GM21825 (cell line): ENCODE results near the gene COMT.

Source experiments
- ATAC-seq: cut with Tn5 transposase; IDR thresholded peaks from one replicate; pipeline ENCODE4 v1.9.1; 2021; ENCODE audit warnings: mild to moderate bottlenecking, moderate library complexity; ENCODE audit not compliant: unreplicated experiment

COMT gene

DNA sequence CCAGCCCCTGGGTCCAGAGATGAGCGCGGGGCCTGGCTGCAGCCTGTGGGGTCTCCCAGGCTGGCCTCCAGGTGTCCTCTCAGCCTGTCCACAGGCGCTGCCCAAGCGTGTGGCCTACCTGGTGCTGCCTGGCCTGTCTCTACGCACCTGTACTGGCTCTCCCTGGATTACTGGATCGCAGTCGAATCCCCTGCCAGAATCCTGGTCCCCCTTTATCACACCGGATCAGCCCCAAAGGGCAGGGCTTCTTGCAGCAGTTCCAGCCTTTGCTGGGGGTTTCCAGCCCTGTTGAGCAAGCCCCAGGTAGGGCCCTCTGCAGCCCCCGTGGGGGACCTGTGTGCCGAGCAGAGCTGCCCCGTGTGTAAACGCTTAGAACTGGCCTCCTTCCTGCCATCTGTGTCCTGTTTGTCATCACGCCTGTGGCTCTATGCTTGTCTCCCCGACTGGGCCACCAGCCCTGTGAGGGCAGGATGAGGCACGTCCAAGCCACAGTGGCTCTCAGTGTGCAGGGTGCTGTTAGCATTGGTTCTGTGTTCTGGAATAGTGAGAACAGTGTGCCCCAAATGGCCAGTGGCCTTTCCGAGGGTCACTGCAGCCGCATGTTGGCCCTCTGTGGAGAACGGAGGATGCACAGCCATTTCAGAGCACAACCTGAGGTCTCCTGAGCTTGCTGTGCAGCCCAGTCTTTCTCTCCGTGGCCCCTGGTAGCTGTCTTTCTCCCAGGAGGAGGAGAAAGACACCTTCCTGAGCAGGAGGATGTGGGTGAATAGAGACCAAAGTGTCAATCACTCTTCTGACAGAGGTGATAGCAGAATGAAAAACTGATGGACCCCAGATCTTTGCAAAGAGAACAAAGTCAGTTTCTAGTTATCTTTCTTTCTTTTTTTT is 13.9 kb downstream of the COMT start:
- no peak for ATAC-seq

GRCh38 chr22:19957445-19957844 is 15.9 kb downstream of the COMT start:
- no peak for ATAC-seq

GRCh38 chr22:19958083-19959042 is 16.8 kb downstream of the COMT start:
- ATAC-seq: no peak

DNA sequence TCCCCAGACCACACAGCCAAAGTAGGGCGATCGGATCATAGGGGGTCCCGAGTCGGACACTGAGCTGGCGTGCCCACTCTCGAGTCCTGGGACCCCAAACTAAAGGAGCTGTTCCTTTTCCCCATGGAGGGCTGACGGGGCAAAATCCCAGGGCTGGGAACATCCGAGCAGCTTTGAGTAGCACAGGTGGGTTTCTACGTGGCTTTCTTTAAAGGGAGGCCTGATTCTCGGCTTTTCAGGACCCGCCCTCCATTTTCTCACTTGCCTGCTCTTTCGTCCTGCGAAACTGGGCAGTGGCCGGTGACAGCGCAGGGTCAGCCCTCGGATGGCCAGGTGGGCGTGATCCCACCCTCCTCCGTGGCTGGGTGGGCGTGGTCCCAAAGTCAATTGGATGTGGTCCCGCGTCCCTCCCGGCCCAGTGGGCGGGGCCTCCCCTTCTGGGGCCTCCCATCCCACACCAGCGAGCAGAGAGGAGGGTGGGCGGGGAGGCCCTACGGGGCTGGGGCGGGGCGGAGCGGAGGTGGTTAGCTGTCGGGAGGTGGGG is 17.5 kb downstream of the COMT start:
- no peak for ATAC-seq

DNA sequence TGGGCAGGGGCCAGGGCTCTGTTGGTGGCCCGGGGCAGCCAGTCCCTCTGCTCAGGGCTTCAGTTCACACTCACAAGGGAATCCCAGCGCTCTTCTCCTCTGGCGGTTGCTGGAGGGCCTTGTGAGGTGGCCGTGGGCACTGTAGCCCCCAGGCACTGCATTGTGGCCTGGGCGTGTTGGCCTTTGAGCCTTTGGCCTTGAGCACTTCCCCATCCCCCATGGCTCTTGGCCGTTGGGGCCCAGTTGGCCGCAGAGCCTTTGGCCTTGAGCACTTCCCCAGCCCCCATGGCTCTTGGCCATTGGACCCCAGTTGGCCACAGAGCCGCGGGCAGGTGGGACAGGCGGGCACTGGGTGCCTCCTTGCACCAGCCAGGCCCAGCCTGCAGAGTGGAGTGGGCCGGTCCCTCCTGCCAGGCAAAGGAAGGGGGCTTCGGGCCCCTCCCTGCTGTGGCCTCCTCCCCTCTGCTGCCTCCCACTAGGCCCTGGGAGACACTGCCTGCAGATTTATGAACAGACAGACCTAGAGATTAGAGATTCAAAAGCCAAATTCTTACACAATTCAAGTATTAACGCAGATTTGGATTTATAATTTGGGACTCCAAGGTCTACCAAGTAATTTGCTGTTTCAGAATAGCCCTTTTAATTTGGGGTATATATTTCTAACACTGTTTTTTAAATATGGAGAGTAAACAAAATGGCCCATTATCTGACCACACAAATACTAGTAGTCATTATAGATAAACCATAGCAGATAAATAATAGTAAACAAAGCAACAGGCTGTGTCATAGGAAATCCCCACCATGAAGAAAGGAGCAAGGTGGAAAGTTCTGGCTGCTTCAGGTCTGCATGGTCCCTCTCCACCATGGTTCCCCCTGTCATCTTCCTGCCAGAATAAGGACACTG is 18.3 kb downstream of the COMT start:
- ATAC-seq: no peak

DNA sequence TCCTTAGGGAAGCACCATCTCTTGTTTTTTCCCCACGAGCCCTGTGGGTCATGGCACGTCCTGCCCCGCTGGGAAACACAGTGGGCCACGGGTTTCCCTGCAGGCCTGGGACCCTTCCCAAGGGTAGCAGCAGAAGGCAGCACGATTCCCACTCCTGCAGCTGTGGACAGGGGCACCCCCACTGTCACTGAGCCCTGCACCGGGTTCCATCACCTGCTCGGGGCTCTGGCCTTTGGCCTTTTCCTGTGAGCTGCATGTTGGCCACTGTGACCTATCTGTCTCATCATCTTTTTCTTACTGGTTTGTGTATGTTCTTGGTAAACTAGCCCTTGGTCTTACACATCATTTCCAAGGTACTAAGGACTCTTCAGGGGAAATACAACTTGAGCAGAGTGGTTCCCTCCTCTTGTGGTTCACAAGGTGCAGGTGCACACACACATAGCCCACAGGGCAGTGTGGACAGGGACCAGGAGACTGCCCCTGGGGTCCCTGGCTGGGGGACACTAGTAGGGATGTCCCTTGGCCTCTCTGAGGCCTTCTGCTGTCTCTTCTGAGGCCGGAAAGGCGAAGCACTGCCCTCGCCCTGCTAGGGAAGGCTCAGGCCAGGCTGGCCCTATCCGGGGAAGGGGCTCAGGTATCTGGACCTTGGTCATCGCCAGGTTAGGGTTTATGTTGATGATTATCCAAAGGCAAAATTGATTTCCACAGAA is 19.1 kb downstream of the COMT start:
- ATAC-seq: no peak

GRCh38 chr22:19961201-19961580 is 19.6 kb downstream of the COMT start:
- ATAC-seq: no peak

- no peak for ATAC-seq
Measured at GRCh38 chr22:19961868-19962245, 20.3 kb downstream of the COMT start.

DNA sequence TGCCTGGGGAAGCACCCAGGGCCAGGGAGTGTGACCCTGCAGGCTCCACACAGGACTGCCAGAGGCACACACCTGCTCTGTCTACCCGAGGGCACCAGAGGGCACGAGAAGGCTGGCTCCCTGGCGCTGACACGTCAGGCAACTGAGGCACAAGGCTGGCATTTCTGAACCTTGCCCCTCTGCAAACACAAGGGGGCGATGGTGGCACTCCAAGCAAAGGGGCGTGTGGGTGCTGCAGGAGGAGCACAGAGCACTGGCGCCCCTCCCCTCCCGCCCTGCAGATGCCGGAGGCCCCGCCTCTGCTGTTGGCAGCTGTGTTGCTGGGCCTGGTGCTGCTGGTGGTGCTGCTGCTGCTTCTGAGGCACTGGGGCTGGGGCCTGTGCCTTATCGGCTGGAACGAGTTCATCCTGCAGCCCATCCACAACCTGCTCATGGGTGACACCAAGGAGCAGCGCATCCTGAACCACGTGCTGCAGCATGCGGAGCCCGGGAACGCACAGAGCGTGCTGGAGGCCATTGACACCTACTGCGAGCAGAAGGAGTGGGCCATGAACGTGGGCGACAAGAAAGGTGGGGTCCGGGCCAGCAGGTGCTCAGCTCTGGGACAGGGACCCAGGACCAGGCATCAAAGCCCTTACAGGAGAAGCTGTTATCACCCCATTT is 20.8 kb downstream of the COMT start:
- no peak for ATAC-seq

GRCh38 chr22:19962909-19963806 is 21.6 kb downstream of the COMT start:
- ATAC-seq: no peak

DNA sequence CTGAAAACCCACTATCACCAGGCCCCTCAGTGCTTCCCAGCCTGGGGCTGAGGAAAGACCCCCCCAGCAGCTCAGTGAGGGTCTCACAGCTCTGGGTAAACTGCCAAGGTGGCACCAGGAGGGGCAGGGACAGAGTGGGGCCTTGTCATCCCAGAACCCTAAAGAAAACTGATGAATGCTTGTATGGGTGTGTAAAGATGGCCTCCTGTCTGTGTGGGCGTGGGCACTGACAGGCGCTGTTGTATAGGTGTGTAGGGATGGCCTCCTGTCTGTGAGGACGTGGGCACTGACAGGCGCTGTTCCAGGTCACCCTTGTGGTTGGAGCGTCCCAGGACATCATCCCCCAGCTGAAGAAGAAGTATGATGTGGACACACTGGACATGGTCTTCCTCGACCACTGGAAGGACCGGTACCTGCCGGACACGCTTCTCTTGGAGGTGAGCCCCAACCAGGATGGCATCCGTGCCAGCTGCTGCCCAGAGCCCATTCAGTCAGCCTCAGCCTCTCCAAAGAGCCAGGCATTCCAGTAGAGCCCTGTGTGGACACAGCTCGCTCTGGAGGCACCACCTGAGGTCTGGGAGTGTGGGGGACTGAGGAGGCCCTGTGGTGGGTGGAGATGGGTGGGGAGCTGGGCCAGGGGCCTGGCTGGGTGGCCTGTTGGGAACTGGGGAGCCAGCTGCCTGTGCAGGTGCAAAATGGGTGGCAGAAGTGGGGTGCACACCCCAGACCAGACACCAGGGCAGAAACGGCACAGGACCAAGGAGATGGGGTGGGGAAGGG is 22.5 kb downstream of the COMT start:
- ATAC-seq: no peak

DNA sequence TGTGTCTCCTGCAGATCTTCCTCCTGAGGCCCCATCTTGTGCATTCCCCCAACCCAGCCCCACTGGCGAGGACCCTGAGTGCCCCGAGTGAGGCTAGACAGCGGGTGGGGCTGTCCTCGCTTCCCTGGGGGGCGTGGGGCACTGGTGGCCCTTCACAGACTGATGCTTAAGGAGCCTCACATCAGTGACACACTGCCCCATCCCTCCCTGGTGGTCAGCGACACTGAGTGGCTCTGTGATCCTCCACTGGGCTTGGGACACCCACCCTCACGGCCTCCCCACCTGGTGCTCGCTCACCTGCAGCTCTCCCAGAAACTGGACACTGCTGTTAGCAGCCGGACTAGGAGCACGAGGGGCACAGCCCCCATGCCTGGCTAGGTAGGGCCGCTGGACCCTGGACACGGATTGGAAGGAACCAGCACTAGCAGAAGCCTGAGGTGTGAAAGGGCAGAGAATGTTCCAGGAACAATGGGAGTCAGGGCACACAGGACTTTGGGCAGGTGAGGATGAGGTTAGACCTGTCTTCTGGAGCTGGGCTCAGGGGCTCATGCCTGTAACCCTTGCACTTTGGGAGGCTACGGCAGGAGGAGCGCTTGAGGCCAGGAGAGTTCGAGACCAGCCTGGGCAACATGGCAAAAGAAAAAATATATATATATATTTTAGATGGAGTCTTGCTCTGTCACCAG is 23.3 kb downstream of the COMT start:
- ATAC-seq: no peak

DNA sequence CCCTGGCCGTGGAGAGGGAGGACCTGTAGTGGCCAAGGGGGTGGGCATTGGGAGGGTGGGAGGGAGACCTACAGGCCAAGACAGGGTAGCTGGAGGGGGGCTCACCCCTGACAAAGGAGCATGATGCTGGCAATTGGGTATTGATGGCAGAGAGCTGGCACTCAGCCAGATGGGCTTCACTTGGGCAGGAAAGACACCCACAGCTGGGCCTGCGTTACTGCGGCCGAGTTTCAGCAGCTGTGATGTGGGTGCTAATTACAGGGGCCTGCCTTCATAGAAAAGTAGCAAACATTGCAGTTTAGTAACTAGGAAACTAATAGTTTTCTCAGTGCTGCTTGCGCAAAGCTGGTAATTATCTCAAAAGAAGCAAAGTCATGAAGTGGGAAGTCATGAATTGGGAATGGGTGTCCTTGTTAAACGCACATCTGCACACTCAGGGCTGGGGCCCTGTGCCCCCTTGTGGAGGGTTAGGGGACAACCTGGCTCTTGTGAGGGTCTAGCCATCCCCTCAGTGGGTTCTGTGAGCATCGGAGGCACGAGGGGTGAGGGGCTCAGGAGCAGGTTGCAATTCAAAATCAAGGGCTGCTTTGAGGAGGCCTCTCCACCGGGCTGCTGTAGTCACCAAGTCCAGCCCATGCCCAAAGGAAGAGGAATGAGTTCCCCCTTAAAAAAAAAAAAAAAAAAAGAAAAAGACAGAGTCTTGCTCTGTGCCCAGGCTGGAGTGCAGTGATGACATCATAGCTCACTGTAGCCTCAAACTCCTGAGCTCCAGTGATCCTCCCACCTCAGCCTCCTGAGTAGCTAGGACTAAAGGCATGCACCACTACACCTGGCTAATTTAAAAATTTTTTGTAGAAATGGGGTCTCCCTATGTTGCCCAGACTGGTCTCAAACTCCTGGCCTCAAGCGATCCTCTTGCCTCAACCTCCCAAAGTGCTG is 24.5 kb downstream of the COMT start:
- ATAC-seq: no peak

GRCh38 chr22:19966908-19967750 is 25.6 kb downstream of the COMT start:
- ATAC-seq: no peak

DNA sequence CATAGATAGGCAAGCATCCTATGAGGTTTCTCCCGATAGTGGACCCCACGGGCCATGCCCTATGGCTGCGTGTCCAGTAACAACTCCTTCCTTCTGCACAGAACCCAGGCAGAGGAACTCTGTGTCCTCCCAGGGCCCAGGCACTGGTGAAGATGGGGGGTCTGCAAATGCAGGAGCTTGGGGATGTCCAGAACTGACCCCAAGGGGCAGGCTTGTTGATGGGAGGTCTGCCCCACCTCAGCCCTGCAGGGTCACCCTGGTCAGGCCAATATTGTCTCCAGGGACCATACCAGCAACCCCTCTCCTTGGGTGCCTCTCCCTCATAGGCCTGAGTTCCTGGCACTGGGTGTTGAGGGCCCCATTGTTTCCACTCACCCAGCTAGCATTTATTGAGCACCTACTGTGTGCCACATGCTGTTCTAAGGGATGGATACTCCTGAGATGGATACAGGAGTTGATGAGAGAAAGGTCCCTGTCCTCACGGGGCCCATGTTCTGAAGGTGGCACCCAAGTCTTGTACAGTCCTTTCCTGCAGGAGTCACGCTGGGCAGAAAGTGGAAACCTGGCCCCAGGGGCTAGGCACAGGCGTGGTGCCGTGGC is 26.4 kb downstream of the COMT start:
- no peak for ATAC-seq
